Endothelial cell (in vitro differentiated cells): ENCODE measurements around the gene CABP4. TPM values are rescaled to one million over a fixed set of nuclear protein-coding genes. Genes with fewer than 3 reads are reported as not detected.

Experiments used
- DNase-seq: peaks from one replicate; pipeline ENCODE4 v3.0.0; 2021; ENCODE audit warnings: low spot score
- H3K27ac Mint-ChIP-seq: one replicate; pipeline ENCODE4 v1.8.0; 2021; ENCODE audit warnings: mixed read lengths, inconsistent platforms; ENCODE audit not compliant: unreplicated experiment
- H3K27me3 Mint-ChIP-seq: one replicate; pipeline ENCODE4 v1.8.0; 2021; ENCODE audit warnings: mild to moderate bottlenecking, moderate library complexity, mixed read lengths, inconsistent platforms; ENCODE audit not compliant: unreplicated experiment
- H3K36me3 Mint-ChIP-seq: one replicate; pipeline ENCODE4 v1.8.0; 2021; ENCODE audit warnings: mild to moderate bottlenecking, low read depth, mixed read lengths, inconsistent platforms; ENCODE audit not compliant: unreplicated experiment
- H3K4me1 Mint-ChIP-seq: one replicate; pipeline ENCODE4 v1.8.0; 2021; ENCODE audit warnings: mild to moderate bottlenecking, mixed read lengths, inconsistent platforms; ENCODE audit not compliant: unreplicated experiment
- H3K4me3 Mint-ChIP-seq: one replicate; pipeline ENCODE4 v1.8.0; 2021; ENCODE audit warnings: mild to moderate bottlenecking, mixed read lengths, inconsistent platforms; ENCODE audit not compliant: unreplicated experiment
- H3K9me3 Mint-ChIP-seq: one replicate; pipeline ENCODE4 v1.8.0; 2021; ENCODE audit warnings: mixed read lengths, inconsistent platforms; ENCODE audit not compliant: unreplicated experiment
- CTCF ChIP-seq: fragments of 200-600 bp; sonication (generic); IDR thresholded peaks from one replicate; pipeline ENCODE4 v1.5.0; 2021; ENCODE audit warnings: antibody characterized with exemption; ENCODE audit not compliant: unreplicated experiment
- total RNA-seq: library from RNA; stranded (reverse); fragmentation: NEBNext Ultra II Directional; extraction: Animal tissue kit (Norgen Biotek cat#: 25700); gene quantifications from one replicate; pipeline ENCODE4 v1.2.1, GENCODE V29; 2021; ENCODE audit not compliant: unreplicated experiment

Gene CABP4
- total RNA-seq, 1 donor from 2014 or later, result not detected

GRCh38 chr11:67504005-67504949 lies 49.1 kb downstream of the CABP4 start:
- Mint-ChIP-seq H3K27me3 (peaks cover 11% of the 10 kb centered on the region), H3K36me3 (peaks cover 11% of the 10 kb centered on the region), H3K4me1 (peaks cover 17% of the 10 kb centered on the region), H3K4me3 (peak overlapping the region; percentile 81), H3K27ac (no peak overlapping the region), H3K9me3 (no peaks in the 10 kb centered on the region)
- no peak for TF ChIP-seq CTCF
- DNase-seq, result peak; percentile 37

- H3K4me3 Mint-ChIP-seq, result peak within 1 kb of the TSS; percentile 81
- H3K36me3 Mint-ChIP-seq, result peaks cover 11% of the 10 kb centered on the region
- H3K9me3 Mint-ChIP-seq, result no peaks in the 10 kb centered on the region
- no peak within 1 kb of the TSS for H3K27ac Mint-ChIP-seq
- TF ChIP-seq CTCF, result no peak
- H3K4me1 Mint-ChIP-seq, result peaks cover 21% of the 10 kb centered on the region
- peak; percentile 38 for DNase-seq
- peaks cover 11% of the 10 kb centered on the region for H3K27me3 Mint-ChIP-seq
Measured at GRCh38 chr11:67504950-67505581, 49.9 kb downstream of the CABP4 start, which contains the start of gene PITPNM1. PITPNM1 (minus strand) TSS chr11:67505363; CDS start chr11:67504180, 1,183 bp downstream.

- H3K27ac Mint-ChIP-seq, result no peak overlapping the region
- peaks cover 11% of the 10 kb centered on the region for H3K27me3 Mint-ChIP-seq
- H3K4me1 Mint-ChIP-seq, result peaks cover 21% of the 10 kb centered on the region
Measured at GRCh38 chr11:67505605-67506396, 50.6 kb downstream of the CABP4 start.

GRCh38 chr11:67506426-67507051 lies 51.4 kb downstream of the CABP4 start:
- peak overlapping the region; percentile 85 for H3K4me3 Mint-ChIP-seq
- H3K27me3 Mint-ChIP-seq, result peaks cover 11% of the 10 kb centered on the region
- peaks cover 21% of the 10 kb centered on the region for H3K4me1 Mint-ChIP-seq
- H3K9me3 Mint-ChIP-seq, result no peaks in the 10 kb centered on the region
- TF ChIP-seq CTCF, result peak; percentile 34
- peak overlapping the region; percentile 64 for H3K27ac Mint-ChIP-seq
- no peak for DNase-seq
- H3K36me3 Mint-ChIP-seq, result peaks cover 5% of the 10 kb centered on the region

More at GRCh38 chr11:67505605-67506396, 50.6 kb downstream of the CABP4 start:
- H3K36me3 Mint-ChIP-seq, result peaks cover 7% of the 10 kb centered on the region
- TF ChIP-seq CTCF, result peak; percentile 80
- H3K9me3 Mint-ChIP-seq, result no peaks in the 10 kb centered on the region
- peak overlapping the region; percentile 85 for H3K4me3 Mint-ChIP-seq
- DNase-seq, result peak; percentile 89
